Head of caudate nucleus (tissue), 42 donors: ENCODE data around the gene FAM83E.
A peak's percentile ranks its signal among the peaks of the same experiment; 100 is the strongest.

Experiments used
- DNase-seq, 42 donors: peaks; one replicate each; pipeline versions ENCODE4 v3.0.0 to v3.0.0-alpha.2; 2020 to 2021; ENCODE audit warnings: mixed read lengths in 7 of 42
- intact Hi-C: fragments of 100-400 bp; cut with DNase I; formaldehyde crosslinking; loops from one replicate; pipeline ENCODE4 v1.15.0; 2022

Gene FAM83E

GRCh38 chr19:48644839-48645619 is 30.2 kb upstream of the FAM83E start:
- intact Hi-C loops, result loop anchor here (10.0 kb wide), 1 partner anchor 190 kb away; the partner anchor contains the start of gene HSD17B14
- DNase-seq, result peak; percentile 71 to 96 (median 89)

- intact Hi-C loops, result loop anchor here (10.0 kb wide), 1 partner anchor 190 kb away; the partner anchor contains the start of gene HSD17B14
- peak in 2 of 42 donors; percentile 34 to 35 for DNase-seq
Measured at GRCh38 chr19:48644355-48644754, 29.5 kb upstream of the FAM83E start.

DNA sequence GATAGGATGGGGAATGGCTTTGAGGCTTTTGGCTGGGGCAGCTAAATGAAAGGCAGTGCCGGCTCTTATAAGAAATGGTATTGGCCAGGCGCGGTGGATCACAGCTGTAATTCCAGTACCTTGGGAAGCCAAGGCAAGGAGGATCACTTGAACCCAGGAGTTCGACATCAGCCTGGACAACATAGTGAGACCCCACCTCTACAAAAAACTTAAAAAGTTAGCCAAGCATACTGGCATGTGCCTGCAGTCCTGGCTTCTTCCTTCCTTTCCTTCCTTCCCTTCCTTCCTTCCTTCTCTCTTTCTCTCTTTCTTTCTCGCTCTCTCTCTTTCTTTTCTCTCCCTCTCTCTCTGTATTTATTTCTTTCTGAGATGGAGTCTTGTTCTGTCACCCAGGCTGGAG is 28.0 kb upstream of the FAM83E start:
- no peak for DNase-seq
- intact Hi-C loops, result loop anchor here (10.0 kb wide), 1 partner anchor 192 kb away; the partner anchor contains the start of gene HSD17B14

DNA sequence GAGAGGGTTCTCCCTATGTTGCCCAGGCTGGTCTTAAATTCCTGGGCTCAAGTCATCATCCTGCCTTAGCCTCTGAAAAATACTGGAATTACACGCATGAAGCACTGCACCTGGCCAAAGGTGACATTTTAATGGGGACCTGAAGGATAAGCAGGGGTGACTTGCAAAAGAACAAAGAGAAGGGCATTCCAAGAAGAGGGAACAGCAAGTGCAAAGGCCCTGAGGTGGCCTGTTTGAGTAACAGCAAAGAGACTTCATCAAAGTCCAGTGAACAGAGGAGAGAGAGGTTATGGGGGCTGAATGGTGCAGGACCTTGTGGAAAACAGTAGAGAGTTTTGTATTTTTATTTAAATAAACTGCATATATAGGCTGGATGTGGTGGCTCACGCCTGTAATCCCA is 27.0 kb upstream of the FAM83E start:
- intact Hi-C loops, result loop anchor here (10.0 kb wide), 1 partner anchor 193 kb away; the partner anchor contains the start of gene HSD17B14
- no peak for DNase-seq

DNA sequence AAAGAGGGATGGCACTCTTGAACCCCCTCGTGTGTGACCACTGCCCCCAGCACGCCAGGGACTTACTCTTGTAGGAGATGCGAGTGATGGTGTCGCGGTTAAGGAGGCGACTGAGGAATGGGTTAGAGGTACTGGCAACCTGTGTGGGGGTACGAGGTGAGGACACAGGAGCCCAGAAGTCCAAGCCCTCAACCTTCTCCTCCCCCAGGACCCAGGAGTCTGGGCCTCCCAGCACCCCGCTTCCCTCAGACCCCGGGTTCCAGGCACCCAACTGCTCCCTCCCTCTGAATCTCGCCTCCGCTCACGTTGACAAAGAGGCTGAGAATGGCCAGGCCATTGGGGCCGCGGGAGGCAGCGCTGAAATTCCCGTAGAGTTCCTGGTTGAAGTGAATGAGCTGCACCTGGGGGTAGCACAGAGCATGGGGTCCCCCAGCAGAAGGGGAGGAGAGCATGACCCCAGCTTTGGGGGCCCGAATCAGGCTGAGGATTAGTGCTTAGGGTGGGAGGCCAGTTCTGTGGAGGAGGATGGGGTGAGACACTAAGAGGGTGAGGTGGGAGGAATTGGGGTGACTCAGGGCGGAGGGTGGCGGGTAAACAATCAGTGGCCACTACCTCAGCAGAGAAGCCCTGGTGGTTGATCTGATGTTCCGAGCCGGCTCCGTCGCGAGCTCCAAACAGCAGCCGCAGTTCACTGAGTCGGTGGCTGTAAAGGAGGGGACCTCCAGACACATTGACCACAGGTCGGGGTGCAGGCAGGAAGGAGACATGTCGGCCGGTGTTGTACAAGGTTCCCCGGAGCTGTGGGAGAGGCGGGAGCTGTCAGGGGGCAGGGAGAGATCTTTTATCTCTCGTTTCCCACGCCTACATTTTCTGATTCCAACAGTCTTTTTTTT is 24.9 kb upstream of the FAM83E start:
- DNase-seq, result peak in 1 of 42 donors; percentile 40
- intact Hi-C loops, result loop anchor here (10.0 kb wide), 1 partner anchor 195 kb away; the partner anchor contains the start of gene HSD17B14

- DNase-seq, result peak in 2 of 42 donors; percentile 31 to 56
- intact Hi-C loops, result no loop called here
Measured at GRCh38 chr19:48638831-48639381, 24.0 kb upstream of the FAM83E start.

DNA sequence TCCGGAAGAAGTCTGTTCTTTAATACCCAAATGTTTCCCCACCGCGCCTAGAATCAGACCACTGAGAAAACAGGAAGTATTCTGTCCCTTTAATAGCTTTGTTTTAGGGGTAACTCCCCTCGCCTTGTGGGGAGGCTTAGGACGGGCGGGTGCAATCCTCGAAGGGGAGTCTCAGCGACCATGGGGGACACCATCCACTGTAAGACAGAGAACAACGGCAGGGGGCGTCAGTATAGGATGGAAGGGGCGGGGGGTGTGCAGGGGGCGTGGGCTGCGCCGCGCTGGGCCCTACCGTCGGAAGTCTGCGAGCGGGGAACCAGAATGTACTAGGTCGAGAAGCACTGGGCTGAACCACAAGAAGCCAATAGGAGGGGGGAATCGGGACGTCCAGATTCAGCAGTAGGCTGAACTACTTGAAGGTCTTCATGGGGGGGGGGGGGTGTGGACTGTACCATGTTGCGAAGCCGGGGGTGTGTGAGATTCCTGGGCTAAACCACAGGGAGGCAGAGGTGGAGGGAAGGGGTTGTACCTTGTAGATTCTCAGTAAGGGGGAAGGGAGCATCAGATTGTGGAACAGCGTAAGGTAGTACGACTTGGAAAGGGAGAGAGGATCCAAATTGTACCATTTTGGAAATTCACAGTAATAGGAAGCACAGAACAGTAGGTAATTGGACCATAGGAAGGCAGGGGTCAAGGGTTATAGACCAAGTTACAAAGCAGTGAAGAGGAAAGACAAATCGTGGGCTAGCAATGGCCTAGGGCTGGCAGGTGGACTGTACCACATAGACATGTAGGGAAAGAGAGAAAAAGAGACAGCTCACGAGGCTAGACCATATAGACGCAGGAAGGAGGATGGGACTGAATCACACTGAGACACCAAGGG is 23.3 kb upstream of the FAM83E start:
- peak; percentile 66 to 95 (median 87) for DNase-seq
- intact Hi-C loops, result no loop called here

DNA sequence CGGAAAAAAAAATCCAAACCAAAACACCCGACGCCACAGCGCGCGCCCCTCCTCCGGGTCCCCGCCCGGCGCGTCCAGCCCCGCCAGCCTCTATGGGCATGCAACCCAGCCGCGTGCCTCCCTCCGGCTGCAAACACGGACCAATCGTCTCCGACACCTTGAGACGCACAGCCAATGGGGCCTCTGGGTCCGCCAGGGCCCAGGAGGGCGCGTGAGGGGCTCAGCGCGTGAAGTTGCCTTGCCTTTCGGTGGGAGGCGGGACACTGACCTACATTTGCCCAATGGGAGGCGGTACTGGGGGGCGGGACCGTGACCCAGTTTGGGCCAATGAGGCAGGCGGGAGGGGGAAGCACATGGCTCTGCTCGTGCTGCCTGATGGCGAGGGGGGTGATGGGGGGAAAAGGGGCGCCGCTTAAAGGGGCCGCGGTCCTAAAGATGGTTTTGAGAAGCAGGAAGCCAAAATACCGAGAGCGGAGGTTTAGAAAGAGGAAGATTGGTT is 22.6 kb upstream of the FAM83E start:
- intact Hi-C loops, result no loop called here
- DNase-seq, result peak; percentile 97 to 100 (median 99)

GRCh38 chr19:48636859-48637448 is 22.1 kb upstream of the FAM83E start, which contains the start of gene DBP:
DBP (minus strand) TSS chr19:48637379; CDS start chr19:48636994, 385 bp downstream.
- peak in 13 of 42 donors; percentile 41 to 77 (median 57) for DNase-seq

GRCh38 chr19:48635966-48636858 is 21.3 kb upstream of the FAM83E start:
- intact Hi-C loops, result no loop called here
- peak in 36 of 42 donors; percentile 41 to 80 (median 66) for DNase-seq

More at GRCh38 chr19:48636859-48637448, 22.1 kb upstream of the FAM83E start, which contains the start of gene DBP:
- intact Hi-C loops, result no loop called here

DNA sequence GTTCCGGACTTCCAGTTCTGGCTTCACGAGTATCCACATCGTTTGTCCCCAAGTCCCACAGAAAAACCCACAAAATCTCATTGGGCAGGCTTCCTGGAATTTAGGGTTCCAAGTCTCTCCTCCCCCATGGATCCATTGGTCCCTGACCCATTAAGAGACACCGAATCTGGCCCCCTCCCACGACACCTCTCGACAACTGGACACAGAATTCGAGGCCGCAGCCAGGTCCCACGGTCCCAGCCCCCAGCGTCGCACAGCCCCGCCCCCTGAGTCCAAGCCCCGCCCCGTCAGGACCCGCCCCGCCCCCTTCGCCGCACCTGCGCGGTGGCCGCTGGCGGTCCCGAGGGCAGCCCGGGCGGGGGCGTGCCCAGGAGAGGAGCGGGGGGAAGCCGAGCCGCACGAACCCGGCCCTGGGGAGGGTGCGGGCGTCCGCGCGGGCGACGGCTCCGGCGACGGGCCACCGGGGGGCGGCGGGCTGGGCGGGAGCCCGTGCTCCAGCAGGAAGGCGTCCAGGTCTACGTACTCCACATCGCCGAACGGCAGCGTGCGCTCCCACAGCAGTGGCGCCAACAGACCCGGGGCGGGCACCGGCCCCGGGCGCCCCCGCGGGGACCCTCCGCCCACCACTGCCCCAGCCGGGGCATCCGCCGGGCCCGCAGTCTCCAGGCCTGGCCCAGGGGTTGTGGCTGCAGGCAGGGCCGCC is 20.5 kb upstream of the FAM83E start:
- intact Hi-C loops, result no loop called here
- DNase-seq, result peak in 35 of 42 donors; percentile 53 to 86 (median 72)

- intact Hi-C loops, result no loop called here
- peak; percentile 90 to 98 (median 95) for DNase-seq
Measured at GRCh38 chr19:48634424-48635262, 19.8 kb upstream of the FAM83E start.

DNA sequence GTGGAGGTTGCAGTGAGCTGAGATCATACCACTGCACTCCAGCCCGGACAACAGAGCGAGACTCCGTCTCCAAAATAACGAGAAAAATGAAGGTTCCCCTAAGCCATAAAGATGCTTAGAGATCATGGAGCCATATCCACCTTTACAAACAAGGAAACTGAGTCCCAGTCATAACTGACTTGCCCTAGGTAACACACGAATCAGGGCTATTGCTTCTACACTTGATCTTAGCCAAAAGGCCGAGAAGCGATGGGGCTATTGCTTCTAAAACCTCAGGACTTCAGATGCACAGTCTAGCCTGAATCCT is 19.1 kb upstream of the FAM83E start:
- no peak for DNase-seq
- intact Hi-C loops, result no loop called here

DNA sequence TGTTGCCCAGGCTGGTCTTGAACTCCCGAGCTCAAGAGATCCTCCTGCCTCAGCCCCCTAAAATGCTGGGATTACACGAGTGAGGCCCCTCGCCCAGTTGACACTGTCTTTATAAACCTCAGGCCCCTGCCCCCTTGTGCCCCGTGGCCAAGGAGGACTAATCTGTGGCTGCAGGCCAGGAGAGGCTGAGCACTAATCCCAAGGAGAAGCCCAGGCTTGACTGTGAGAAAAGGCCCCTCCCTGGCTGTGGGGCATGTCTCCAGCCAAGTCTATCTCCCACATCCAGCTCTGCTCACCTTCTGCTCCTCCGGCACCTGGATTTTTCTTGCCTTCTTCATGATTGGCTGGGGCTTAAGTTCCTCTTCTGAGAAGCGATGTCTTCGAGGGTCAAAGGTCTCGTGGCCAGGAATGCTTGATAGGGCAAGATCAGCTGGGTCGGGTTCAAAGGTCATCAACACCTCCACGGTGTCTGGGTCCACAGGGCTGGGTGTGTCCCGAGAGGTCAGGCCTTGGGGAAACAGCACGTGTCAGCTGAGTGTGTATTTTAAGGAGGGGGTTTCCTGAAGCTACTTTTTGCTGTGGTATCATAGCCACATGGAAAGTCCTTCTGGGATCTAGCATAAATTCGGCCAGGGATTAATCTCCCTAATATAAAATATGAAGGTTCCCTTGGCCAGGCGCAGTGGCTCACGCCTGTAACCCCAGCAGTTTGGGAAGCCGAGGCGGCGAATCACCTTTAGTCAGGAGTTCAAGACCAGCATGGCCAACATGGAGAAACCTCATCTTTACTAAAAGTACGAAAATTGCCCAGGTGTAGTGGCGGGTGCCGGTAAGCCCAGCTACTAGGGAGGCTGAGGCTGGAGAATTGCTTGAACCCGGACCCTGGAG is 18.5 kb upstream of the FAM83E start:
- intact Hi-C loops, result no loop called here
- DNase-seq, result no peak
